AG04449 (cell line): ENCODE measurements around the gene DMRT3.

Experiments used
- CTCF ChIA-PET: fragments of 350-600 bp; formaldehyde crosslinking; extraction: SDS; loops from one replicate; lab custom pipeline; 2021; ENCODE audit warnings: antibody characterized with exemption; lab: Yijun Ruan, JAX
- POLR2A ChIA-PET: fragments of 400-600, 350-600 bp; formaldehyde crosslinking; extraction: SDS; loops from one replicate; lab custom pipeline; 2020; ENCODE audit warnings: antibody characterized with exemption, inconsistent platforms; lab: Yijun Ruan, JAX
- DNase-seq: peaks from one replicate; pipeline ENCODE4 v3.0.0-alpha.2; 2010; ENCODE audit warnings: low read depth, low spot score
- H3K4me3 ChIP-seq: 2 replicates; pipeline ENCODE4 v1.5.1; 2011; ENCODE audit warnings: low read depth, mild to moderate bottlenecking, control low read depth, low read length
- TF ChIP-seq, protein P1 (sequence below): IDR thresholded peaks from one replicate; pipeline ENCODE4 v1.5.1; 2011; ENCODE audit warnings: mild to moderate bottlenecking, moderate library complexity, low read length, control low read depth, inconsistent platforms; ENCODE audit not compliant: insufficient read depth; ENCODE audit errors: missing control alignments

Gene DMRT3

DNA sequence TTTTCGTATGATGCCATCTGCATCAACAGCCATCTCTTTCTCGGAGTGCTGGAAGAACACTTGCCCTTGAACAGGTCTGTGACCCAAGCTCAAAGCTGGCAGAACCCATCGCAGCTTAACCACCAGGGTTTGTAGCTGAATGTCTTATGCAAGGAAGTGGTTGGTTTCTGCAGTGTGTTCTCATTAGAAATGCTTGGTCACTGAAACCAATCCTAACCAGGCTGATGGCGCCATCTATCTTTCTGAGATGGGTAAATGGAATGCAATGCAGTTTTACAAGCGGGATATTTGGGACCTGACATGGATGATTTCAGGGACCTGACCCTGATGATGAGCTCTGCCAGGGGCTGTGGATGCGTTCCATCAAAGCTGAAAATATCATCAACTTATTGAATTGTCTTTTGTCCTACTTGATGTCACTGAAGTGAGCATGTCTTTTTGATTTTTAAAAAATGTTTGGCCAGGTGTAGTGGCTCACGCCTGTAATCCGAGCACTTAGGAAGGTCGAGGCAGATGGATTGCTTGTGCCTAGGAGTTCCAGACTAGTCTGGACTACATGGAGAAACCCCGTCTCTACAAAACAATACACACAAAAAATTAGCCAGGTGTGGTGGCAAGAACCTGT lies 28.7 kb downstream of the DMRT3 start:
- H3K4me3 ChIP-seq: no peak overlapping the region
- TF ChIP-seq, protein P1, sequence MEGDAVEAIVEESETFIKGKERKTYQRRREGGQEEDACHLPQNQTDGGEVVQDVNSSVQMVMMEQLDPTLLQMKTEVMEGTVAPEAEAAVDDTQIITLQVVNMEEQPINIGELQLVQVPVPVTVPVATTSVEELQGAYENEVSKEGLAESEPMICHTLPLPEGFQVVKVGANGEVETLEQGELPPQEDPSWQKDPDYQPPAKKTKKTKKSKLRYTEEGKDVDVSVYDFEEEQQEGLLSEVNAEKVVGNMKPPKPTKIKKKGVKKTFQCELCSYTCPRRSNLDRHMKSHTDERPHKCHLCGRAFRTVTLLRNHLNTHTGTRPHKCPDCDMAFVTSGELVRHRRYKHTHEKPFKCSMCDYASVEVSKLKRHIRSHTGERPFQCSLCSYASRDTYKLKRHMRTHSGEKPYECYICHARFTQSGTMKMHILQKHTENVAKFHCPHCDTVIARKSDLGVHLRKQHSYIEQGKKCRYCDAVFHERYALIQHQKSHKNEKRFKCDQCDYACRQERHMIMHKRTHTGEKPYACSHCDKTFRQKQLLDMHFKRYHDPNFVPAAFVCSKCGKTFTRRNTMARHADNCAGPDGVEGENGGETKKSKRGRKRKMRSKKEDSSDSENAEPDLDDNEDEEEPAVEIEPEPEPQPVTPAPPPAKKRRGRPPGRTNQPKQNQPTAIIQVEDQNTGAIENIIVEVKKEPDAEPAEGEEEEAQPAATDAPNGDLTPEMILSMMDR: peak; percentile 35
- CTCF ChIA-PET: interaction anchor here (0.6 to 3.8 kb wide), 37 partner anchors 9 to 659 kb away, joined by 3 to 30 read pairs (median 3); no protein-coding TSS in a partner anchor
- POLR2A ChIA-PET: no interaction called here
- DNase-seq: peak; percentile 24

DNA sequence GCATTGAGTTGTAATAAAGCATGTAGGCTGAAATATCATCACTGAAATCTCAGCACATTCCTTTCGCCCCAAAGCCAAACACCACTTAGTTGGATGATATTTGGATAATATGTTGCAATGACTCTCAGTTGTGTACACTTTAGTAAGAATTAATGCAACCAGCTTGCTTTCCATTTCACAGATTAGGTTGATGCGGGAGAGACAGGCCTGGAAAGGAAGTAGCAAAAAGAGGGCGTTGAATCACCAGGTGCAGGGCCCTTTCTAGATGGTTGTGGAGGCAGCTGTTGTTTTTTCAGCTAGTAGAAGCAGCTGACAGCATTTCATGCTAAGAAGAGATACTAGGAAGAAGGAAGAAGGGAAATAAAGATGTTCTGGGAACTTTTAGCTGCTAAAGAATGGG lies 30.9 kb downstream of the DMRT3 start:
- TF ChIP-seq, protein P1: no peak
- POLR2A ChIA-PET: no interaction called here
- DNase-seq: no peak
- CTCF ChIA-PET: interaction anchor here (0.6 to 1.1 kb wide), 2 partner anchors 113 to 831 kb away, joined by 3 to 10 read pairs; no protein-coding TSS in a partner anchor
- H3K4me3 ChIP-seq: no peak overlapping the region

DNA sequence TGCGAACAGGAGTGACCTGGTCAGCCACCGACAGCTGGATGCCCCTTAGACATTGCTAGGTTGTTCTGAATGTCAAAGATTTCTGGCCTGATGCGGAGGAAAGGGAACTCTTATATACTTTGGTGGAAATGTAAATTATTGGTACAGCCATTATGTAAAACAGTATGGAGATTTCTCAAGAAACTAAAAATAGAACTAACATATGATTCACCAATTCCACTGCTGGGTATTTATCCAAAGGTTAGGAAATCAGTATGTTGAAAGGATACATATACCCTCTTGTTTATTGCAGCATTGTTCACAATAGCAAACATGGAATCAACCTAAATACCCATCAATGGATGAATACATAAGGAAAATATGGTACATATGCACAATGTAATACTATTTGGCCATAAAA lies 31.8 kb downstream of the DMRT3 start:
- ChIA-PET CTCF (interaction anchor here (1.0 to 4.8 kb wide), 11 partner anchors 8 to 662 kb away, joined by 3 to 45 read pairs (median 5); no protein-coding TSS in a partner anchor), POLR2A (no interaction called here)
- no peak for DNase-seq
- no peak overlapping the region for H3K4me3 ChIP-seq
- TF ChIP-seq, protein P1: no peak

DNA sequence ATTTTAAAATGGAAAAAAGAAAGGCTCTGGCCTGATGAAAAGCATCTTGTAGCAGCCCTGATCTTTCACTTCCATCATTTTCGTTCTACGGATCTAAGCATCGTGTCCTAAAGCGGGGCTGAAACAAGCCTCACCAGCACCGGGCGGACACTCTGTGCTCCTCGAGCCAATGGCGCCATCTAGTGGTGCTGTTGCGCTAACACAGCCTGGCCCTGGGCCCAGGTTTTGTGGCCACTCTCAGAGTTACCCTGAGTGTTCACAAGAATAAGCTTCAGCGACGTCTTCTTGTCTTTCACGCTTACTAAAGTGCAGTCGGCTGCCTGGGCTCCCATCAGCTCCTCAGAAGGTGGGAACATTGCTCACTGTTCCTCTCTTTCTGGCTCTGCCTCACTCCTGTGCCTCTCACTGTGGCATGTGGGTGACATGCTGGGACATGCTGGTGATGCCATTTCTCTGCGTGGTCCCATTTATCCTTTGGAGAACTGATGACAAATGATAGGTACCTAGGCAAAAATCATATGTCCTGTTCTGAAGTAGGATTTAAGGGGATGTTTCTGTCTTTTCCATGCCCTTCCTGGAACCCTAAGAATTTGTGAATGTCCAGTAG lies 32.7 kb downstream of the DMRT3 start:
- TF ChIP-seq, protein P1: peak; percentile 96
- ChIA-PET POLR2A (no interaction called here), CTCF (interaction anchor here (0.6 to 4.8 kb wide), 32 partner anchors 8 to 828 kb away, joined by 3 to 45 read pairs (median 4); no protein-coding TSS in a partner anchor)
- H3K4me3 ChIP-seq: no peak overlapping the region
- DNase-seq: no peak

DNA sequence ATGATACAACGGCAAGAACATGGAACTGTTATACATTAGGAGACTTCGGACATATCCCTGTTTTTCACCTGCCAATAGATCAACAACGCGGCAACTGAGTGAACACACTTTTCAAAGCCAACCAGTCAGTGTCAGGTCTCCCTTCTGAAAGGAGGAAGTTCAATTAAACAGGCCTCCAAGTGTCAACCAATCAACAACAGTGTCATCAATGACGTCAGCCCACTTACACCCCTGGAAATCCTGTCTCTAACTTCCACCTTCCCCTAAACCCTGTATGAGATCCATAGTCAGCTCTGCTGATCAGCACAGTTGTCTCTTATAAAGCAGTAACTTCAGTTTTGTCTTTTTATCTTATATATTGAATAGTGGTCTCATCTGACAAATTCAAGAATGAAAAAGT lies 36.6 kb downstream of the DMRT3 start:
- CTCF ChIA-PET: interaction anchor here (4.8 kb wide), 1 partner anchor 118 kb away, joined by 45 read pairs; no protein-coding TSS in a partner anchor
- POLR2A ChIA-PET: no interaction called here
- DNase-seq: no peak
- TF ChIP-seq, protein P1: no peak
- no peak overlapping the region for H3K4me3 ChIP-seq

DNA sequence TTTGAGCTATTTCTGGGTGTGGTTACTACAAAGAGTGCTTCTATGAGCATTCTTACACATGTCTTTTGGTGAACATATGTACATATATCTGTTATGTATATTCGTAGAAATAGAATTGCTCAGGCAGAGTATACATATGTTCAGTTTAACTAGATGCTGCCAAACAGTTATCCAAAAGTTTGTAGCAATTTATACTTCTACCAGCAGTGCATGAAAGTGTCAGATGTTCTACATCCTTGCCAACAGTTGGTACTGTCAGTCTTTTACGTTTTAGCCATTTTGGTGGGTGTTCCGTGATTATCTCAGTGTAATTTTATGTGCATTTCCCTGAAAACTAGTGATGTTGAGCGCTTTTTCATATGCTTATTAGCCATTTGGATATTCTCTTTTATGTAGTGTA lies 37.8 kb downstream of the DMRT3 start:
- H3K4me3 ChIP-seq: no peak overlapping the region
- ChIA-PET CTCF (no interaction called here), POLR2A (no interaction called here)
- TF ChIP-seq, protein P1: no peak
- no peak for DNase-seq
